Epithelial cell of proximal tubule (primary cell): ENCODE results near the gene PDE6B. TPM values are rescaled to one million over a fixed set of nuclear protein-coding genes. Genes with fewer than 3 reads are reported as not detected.

ENCODE experiments used
- DNase-seq: peaks from one replicate; pipeline ENCODE4 v3.0.0-alpha.2; 2011; ENCODE audit warnings: low read depth
- H3K4me3 ChIP-seq: 2 replicates; pipeline ENCODE4 v1.5.1; 2011; ENCODE audit warnings: low read depth, mild to moderate bottlenecking, low read length
- CTCF ChIP-seq: conservative IDR thresholded peaks from 2 replicates; pipeline ENCODE4 v1.5.1; 2012; ENCODE audit warnings: low read depth, mild to moderate bottlenecking, low read length
- total RNA-seq: library from RNA; depleted of rRNA; stranded (reverse); fragments of >200 nt; gene quantifications from 2 replicates; pipeline ENCODE4 v1.2.3, GENCODE V29; 2015

The PDE6B gene
- total RNA-seq, 1 donor from 2014 or later: 5.7 TPM

- TF ChIP-seq CTCF: no peak
- no peak overlapping the region for H3K4me3 ChIP-seq
- DNase-seq: no peak
Measured at GRCh38 chr4:623914-624566, 1.3 kb upstream of the PDE6B start.

- no peak for TF ChIP-seq CTCF
- H3K4me3 ChIP-seq: peak overlapping the region; percentile 15
Measured at GRCh38 chr4:625631-626161, 323 bp downstream of the PDE6B start.

GRCh38 chr4:626201-627091 is 1.1 kb downstream of the PDE6B start:
- H3K4me3 ChIP-seq: no peak overlapping the region
- no peak for DNase-seq
- TF ChIP-seq CTCF: no peak

More at GRCh38 chr4:625631-626161, 323 bp downstream of the PDE6B start:
- DNase-seq: no peak

- TF ChIP-seq CTCF: no peak
- DNase-seq: no peak
- H3K4me3 ChIP-seq: no peak overlapping the region
Measured at GRCh38 chr4:627347-628125, 2.2 kb downstream of the PDE6B start.

- TF ChIP-seq CTCF: no peak
- H3K4me3 ChIP-seq: no peak overlapping the region
- no peak for DNase-seq
Measured at GRCh38 chr4:628311-628741, 3.0 kb downstream of the PDE6B start.

GRCh38 chr4:628821-629635 is 3.7 kb downstream of the PDE6B start:
- no peak for DNase-seq
- H3K4me3 ChIP-seq: no peak overlapping the region
- TF ChIP-seq CTCF: no peak
